Measurements from ENCODE around the gene CFAP69.
A peak's percentile ranks its signal among the peaks of the same experiment; 100 is the strongest.

Gene CFAP69, protein sequence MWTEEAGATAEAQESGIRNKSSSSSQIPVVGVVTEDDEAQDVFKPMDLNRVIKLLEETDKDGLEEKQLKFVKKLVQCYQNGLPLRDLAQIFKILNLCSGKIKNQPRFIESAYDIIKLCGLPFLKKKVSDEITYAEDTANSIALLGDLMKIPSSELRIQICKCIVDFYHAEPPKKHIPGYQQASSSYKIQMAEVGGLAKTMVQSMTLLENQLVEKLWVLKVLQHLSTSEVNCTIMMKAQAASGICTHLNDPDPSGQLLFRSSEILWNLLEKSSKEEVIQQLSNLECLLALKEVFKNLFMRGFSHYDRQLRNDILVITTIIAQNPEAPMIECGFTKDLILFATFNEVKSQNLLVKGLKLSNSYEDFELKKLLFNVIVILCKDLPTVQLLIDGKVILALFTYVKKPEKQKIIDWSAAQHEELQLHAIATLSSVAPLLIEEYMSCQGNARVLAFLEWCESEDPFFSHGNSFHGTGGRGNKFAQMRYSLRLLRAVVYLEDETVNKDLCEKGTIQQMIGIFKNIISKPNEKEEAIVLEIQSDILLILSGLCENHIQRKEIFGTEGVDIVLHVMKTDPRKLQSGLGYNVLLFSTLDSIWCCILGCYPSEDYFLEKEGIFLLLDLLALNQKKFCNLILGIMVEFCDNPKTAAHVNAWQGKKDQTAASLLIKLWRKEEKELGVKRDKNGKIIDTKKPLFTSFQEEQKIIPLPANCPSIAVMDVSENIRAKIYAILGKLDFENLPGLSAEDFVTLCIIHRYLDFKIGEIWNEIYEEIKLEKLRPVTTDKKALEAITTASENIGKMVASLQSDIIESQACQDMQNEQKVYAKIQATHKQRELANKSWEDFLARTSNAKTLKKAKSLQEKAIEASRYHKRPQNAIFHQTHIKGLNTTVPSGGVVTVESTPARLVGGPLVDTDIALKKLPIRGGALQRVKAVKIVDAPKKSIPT

GRCh38 chr7:90244909-90245851 lies at the start of gene CFAP69:
Gene CFAP69 (plus strand): TSS chr7:90245174. CDS start chr7:90245425, 251 bp downstream.
- peak; percentile 85 to 91 for ATAC-seq

DNA sequence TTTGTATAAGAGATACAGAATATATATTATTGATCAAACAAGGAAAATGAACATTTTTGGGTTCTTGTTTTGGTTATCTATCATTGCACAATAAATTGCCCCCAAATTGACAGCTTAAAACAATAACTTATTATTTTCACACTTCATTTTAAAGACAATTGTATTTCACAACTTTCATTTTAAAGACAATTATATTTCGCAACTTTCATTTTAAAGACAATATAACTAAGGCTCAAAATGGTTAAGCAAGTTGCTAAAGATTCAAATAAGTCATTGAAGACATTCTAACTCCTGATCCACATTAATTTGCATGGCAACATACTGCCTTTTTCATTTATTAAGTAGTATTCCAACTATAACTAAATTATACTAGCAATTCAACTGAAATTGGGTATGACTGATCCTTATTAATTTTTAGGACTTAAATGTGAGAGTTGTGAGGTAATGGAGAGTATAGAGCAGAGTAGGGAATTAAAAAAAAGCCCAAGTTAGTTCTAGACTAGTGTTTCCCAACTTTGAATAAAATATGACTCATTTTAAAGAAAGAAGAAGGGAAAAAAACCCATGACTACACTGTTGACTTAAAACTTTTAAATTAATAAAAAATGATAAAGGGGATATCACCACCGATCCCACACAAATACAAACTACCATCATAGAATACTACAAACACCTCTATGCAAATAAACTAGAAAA lies 43.3 kb upstream of the CFAP69 start:
- no peak for ATAC-seq

GRCh38 chr7:90207956-90208355 lies 37.0 kb upstream of the CFAP69 start:
- ATAC-seq, result no peak

DNA sequence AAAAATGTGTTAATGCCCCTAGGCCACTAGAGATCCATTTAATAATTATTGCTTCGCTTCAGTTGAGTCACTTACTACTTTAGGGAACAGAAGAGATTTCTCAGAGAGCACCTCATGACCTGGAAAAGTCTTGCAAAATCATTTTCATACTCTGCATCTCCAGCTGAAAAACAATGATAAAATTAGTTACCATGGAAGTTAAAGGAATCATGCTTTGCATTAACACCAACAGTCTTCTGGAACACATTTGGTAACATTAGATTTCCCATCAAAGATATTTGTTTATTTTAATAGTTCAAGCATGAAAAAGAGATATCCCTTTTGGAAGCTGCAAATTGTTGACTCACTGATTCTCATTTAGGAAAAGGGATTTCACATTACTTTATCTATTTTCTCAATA lies 35.2 kb upstream of the CFAP69 start:
- no peak for ATAC-seq

DNA sequence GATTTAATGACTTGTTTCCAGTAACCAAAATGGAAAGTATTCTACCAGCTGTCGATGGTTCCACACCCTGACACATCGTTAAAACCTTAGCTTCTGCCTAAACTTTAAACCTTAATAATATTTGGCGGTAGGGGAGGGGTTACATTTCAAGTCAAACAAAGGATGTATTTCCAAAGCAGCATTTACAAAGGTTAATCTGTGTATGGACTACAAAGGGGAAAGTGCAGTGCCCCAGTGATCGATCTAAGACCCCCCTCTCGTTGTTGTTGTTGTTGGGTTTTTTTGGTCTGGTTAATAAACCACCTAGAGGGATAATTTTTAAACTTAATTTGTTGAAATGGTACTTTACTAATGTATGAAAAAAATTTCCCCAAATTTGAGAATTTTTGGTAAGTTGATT lies 34.5 kb upstream of the CFAP69 start:
- no peak for ATAC-seq

DNA sequence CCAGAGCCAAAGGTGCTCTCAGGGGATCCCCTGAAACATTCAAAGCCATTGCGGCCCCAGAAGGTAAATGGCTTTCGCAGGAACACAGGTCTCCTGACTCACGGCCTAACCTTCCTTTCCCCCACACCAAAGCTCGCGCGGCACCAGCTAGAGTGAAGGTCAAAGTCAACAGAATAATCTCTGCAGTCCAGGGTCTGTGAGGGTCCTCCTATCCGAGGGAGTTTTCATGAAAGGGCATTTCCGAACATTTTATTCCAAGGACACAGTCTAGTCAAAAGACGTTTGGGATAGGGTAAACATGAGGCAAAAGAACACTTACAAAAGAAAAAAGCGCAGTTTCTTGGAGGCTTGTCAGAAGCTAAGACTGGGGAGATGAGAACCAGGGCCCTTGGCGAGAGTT lies 34.0 kb upstream of the CFAP69 start:
- ATAC-seq, result no peak

DNA sequence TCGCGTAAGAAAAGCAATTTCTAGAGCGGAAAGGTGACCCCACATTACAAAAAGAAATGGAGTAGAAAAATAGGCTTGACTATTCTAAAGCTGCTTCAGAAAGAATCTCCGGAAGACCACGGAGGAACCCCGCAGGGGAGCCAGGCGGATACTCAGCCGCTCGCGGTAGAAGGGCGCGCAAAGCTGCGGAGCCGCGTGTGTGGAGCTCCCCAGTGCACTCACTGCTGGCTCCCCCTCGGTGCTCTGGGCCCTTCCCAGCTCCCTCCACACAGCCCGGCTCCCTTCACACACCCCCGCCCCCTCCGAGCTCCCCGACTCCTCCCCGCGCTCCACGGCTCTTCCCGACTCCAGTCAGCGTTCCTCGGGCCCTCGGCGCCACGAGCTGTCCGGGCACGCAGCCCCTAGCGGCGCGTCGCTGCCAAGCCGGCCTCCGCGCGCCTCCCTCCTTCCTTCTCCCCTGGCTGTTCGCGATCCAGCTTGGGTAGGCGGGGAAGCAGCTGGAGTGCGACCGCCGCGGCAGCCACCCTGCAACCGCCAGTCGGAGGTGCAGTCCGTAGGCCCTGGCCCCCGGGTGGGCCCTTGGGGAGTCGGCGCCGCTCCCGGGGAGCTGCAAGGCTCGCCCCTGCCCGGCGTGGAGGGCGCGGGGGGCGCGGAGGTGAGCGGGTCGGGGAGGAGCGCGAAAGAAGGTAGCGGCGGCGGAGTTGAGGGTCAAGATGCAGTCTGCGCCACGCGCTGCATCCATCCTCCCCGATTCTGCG lies 33.4 kb upstream of the CFAP69 start, which contains the start of gene STEAP2:
TSS of gene STEAP2 (plus strand) at position 350 of the 758 bp plus-strand sequence. CDS start 13,343 bp downstream, outside the sequence.
- peak; percentile 38 to 60 for ATAC-seq

- ATAC-seq, result no peak
Observed at GRCh38 chr7:90212149-90212495, 32.9 kb upstream of the CFAP69 start.

DNA sequence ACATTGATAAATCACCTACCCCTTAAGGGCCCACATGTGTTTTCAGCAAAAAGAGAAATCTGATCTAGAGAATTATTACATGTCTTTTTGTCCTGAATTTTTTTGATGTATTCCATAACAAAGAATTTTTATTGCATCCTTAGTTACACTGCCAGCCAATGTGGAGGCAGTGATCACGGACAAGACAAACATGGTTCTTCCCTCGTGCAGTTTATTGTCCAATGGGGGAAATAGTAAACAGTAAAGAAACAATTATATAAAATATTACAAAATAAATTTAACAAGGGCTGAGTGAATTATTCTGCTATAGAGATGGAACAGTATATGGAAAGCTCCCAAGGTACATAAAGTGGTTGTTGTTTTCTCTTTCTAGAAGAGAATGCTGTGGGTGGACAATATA lies 31.5 kb upstream of the CFAP69 start:
- ATAC-seq, result no peak

DNA sequence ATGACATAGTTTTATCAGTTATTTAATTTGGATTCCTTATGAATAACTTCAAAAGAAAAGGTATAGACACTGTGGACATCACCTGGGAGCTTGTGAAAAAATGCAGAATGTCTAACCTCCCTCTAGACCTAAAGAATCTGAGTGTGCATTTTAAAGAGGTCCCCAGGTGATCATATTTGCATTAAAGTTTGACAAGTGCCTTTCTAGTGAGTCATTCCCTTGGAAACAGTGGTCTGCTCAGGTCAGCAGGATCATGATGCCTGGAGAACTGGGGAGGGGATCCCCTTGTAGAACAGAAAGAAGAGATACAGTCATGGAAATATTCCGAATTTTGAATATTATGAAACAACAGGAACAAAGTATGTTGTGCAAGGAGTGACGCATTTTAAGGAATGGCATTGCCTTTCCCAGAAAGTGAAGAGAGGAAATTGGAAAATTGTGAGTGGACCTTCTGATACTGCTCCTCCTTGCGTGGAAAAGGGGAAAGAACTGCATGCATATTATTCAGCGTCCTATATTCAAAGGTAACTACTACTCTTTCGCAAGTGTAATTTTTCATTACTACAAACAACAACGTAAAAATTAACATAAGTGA lies 28.8 kb upstream of the CFAP69 start:
- no peak for ATAC-seq

GRCh38 chr7:90216771-90217170 lies 28.2 kb upstream of the CFAP69 start:
- no peak for ATAC-seq

- no peak for ATAC-seq
Observed at GRCh38 chr7:90222390-90222789, 22.6 kb upstream of the CFAP69 start.

DNA sequence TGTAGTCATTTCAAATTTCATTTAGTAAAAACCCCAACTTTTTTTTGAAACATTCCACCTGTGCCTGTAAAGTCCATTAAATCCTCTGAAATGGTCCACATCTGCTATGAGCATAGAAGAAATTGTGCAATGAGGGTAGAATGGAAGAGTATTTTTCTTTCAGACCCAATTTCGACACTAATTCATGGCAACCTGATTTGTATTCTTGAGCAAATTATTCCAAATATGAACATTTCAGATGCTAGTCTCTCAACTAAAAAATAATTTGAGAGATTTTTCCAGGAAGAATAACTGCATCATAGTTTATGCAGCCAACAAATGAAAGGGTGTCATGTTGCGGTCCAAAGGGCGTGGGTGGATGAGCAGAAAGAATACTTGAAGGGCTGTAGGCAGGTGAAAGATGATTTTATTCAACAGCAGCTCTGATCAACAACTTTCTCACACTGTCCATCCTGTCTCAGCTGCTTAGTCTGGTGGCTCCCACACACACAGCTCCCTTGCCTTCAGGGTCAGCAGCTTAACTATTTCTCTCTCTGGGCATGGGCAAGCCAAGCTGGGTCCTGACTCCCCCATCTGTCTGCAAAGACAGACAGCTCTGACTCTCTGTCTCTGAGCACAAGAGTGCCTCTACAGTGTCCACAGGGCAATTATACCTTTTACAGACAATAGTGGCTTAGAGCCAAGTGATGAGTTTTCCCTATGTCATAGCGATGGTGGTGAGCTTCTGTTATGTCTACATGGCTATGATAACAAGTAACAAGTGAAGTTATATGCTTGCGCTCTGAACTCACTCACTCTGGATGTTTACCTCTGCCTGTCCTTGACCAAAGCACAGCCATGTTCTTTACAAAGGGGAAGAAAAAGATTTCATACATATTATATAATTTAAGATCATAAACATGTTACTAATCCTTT lies 21.9 kb upstream of the CFAP69 start:
- no peak for ATAC-seq

DNA sequence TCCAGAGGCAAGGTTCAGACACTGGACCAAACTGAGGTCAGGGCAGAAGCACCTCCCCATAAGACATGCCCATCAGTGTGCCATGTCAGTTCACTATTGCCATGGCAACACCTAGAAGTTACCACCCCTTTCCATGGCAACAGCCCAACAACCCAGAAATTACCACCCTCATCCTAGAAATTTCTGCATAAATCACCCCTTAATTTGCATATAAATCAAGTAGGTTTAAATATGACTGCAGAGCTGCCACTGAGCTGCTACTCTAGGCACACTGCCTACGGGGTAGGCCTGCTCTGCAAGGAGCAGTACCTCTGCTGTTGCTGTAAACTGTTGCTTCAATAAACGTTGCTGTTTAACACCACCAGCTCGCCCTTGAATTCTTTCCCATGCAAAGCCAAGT lies 20.8 kb upstream of the CFAP69 start:
- ATAC-seq, result no peak

- ATAC-seq, result no peak
Observed at GRCh38 chr7:90225181-90225580, 19.8 kb upstream of the CFAP69 start.

- no peak for ATAC-seq
Observed at GRCh38 chr7:90225601-90226000, 19.4 kb upstream of the CFAP69 start.

DNA sequence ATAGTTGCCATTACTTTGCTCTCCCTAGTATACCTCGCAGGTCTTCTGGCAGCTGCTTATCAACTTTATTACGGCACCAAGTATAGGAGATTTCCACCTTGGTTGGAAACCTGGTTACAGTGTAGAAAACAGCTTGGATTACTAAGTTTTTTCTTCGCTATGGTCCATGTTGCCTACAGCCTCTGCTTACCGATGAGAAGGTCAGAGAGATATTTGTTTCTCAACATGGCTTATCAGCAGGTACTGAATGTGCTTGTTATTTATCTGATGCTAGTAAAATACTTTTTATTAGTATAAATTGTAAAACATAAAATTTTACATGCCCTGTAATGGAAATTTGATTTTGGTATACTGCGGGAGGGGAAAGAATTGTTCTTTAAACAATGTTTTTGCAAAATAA lies 17.7 kb upstream of the CFAP69 start:
- no peak for ATAC-seq

DNA sequence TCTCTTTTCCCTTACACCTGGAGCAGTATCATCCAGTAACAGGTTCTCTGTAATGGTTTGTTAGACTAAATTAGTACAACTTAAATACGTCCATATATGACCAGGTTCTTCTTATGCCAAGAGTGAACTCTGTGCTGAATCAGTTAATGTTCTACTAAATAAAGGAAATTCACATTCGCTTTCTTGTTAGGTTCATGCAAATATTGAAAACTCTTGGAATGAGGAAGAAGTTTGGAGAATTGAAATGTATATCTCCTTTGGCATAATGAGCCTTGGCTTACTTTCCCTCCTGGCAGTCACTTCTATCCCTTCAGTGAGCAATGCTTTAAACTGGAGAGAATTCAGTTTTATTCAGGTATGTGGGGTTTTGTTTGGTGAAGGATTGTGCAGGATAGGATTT lies 15.3 kb upstream of the CFAP69 start:
- no peak for ATAC-seq

- no peak for ATAC-seq
Observed at GRCh38 chr7:90230834-90231233, 14.1 kb upstream of the CFAP69 start.

GRCh38 chr7:90231304-90231703 lies 13.7 kb upstream of the CFAP69 start:
- ATAC-seq, result no peak

Measured in activated CD4-positive, CD25-positive, alpha-beta regulatory T cell treated with anti-CD3 and anti-CD28 coated beads, Interleukin-2, amount 50 U/mL, for 24 hours (primary cell).